HepG2 (cell line): Measurements from ENCODE around the gene IFNAR1. TPM values are rescaled to one million over a fixed set of nuclear protein-coding genes. Genes with fewer than 3 reads are reported as not detected.

ENCODE experiments used
- ATAC-seq: fragments of 200-7000 bp; cut with Tn5 transposase; 3 replicates; pipeline ENCODE4 v1.9.1; 2020; ENCODE audit warnings: mild to moderate bottlenecking, moderate library complexity
- BruUV-seq: library from RNA; stranded (reverse); fragments of 400-500 nt; replicated peaks from 2 replicates; lab custom pipeline; 2021; lab: Mats Ljungman, UMichigan
- CTCF ChIA-PET: fragments of 300-600 bp; formaldehyde crosslinking; extraction: SDS; loops from one replicate; lab custom pipeline; 2021; ENCODE audit warnings: low total read pairs, inconsistent platforms, low intra/inter-chr PET ratio; lab: Yijun Ruan, JAX
- POLR2A ChIA-PET: fragments of 350-600 bp; sonication (Branson Sonifier 250); formaldehyde crosslinking; loops from one replicate; lab custom pipeline; 2020; ENCODE audit warnings: antibody characterized with exemption, inconsistent platforms; lab: Yijun Ruan, JAX
- DNase-seq: peaks from one replicate; pipeline ENCODE4 v3.0.0-alpha.2; 2015; ENCODE audit warnings: low spot score
- FAIRE-seq: peaks from 3 replicates; lab custom pipeline; 2011; peaks lifted over from hg19 to GRCh38; lab: Jason Lieb, UNC
- H2AFZ ChIP-seq: one replicate; pipeline ENCODE4 v1.6.1; 2011; ENCODE audit warnings: low read length, inconsistent platforms
- H3K27ac ChIP-seq: fragments of 300-600 bp; 3 replicates; pipeline ENCODE4 v1.8.0; 2011; ENCODE audit warnings: mixed run types, mild to moderate bottlenecking, mixed read lengths, low read length, inconsistent platforms; ENCODE audit not compliant: insufficient read depth; ENCODE audit errors: extremely low read length
- H3K27me3 ChIP-seq, 2 experiments: fragments of 200-600 bp in 1 of 2; 2 replicates in 1 of 2; 3 replicates in 1 of 2; pipeline versions ENCODE4 v1.6.0 to v1.8.0; 2011; ENCODE audit warnings: low read length in 2 of 2, mild to moderate bottlenecking in 2 of 2, moderate library complexity in 2 of 2, inconsistent platforms in 1 of 2; ENCODE audit not compliant: insufficient read depth in 2 of 2, control insufficient read depth in 1 of 2
- H3K36me3 ChIP-seq, 2 experiments: fragments of 200-600 bp in 1 of 2; replicated peaks in 1 of 2; 2 replicates in 1 of 2; 3 replicates in 1 of 2; pipeline versions ENCODE4 v1.5.1 to v1.8.0; 2011; ENCODE audit warnings: low read length in 2 of 2, inconsistent platforms in 1 of 2; ENCODE audit not compliant: insufficient read depth in 2 of 2, control insufficient read depth in 1 of 2
- H3K4me1 ChIP-seq: 2 replicates; pipeline ENCODE4 v1.5.1; 2012; ENCODE audit warnings: low read length, inconsistent platforms; ENCODE audit not compliant: insufficient read depth
- H3K4me2 ChIP-seq: 2 replicates; pipeline ENCODE4 v1.6.0; 2011; ENCODE audit warnings: low read depth, low read length, inconsistent platforms
- H3K4me3 ChIP-seq, 3 experiments: fragments of 200-600 bp in 1 of 3; sonication (generic), shearing (Covaris generic) in 1 of 3; replicated peaks in 1 of 3; 2 replicates each; pipeline ENCODE4 v1.5.1; 2011 to 2016; ENCODE audit warnings: low read length in 3 of 3, inconsistent platforms in 2 of 3, low read depth in 2 of 3, mild to moderate bottlenecking in 2 of 3, control low read depth in 1 of 3, mixed read lengths in 1 of 3; ENCODE audit not compliant: insufficient read depth in 1 of 3
- H3K79me2 ChIP-seq: one replicate; pipeline ENCODE4 v1.6.1; 2011; ENCODE audit warnings: low read length, inconsistent platforms; ENCODE audit not compliant: insufficient read depth
- H3K9ac ChIP-seq: 2 replicates; pipeline ENCODE4 v1.6.0; 2011; ENCODE audit warnings: mild to moderate bottlenecking, low read depth, low read length, inconsistent platforms; ENCODE audit not compliant: insufficient read depth
- H3K9me3 ChIP-seq: 2 replicates; pipeline ENCODE4 v1.5.1; 2012; ENCODE audit warnings: mild to moderate bottlenecking, low read length
- H4K20me1 ChIP-seq: 2 replicates; pipeline ENCODE4 v1.6.0; 2011; ENCODE audit warnings: inconsistent platforms, mild to moderate bottlenecking, low read length, moderate library complexity; ENCODE audit not compliant: insufficient read depth
- ELF1 ChIP-seq: sonication (generic); formaldehyde crosslinking; IDR thresholded peaks from 2 replicates; pipeline ENCODE4 v1.4.0; 2020; ENCODE audit warnings: missing genetic modification reagents
- ETV5 ChIP-seq: IDR thresholded peaks from 2 replicates; pipeline ENCODE4 v1.6.1; 2018; ENCODE audit warnings: missing biosample characterization, missing genetic modification reagents, inconsistent platforms, borderline replicate concordance
- HCFC1 ChIP-seq: fragments of 150-350 bp; IDR thresholded peaks from 2 replicates; pipeline ENCODE4 v1.6.1; 2014; ENCODE audit warnings: low read depth, low read length
- MED1 ChIP-seq: sonication (generic); formaldehyde crosslinking; IDR thresholded peaks from 2 replicates; pipeline ENCODE4 v1.4.0; 2020; ENCODE audit warnings: missing genetic modification reagents
- NFKBIZ ChIP-seq: IDR thresholded peaks from 2 replicates; pipeline ENCODE4 v1.6.1; 2018; ENCODE audit warnings: missing genetic modification reagents, missing compliant biosample characterization
- NR2F2 ChIP-seq: IDR thresholded peaks from 2 replicates; pipeline ENCODE4 v1.6.1; 2012; ENCODE audit warnings: low read depth, inconsistent platforms, borderline replicate concordance
- PHB2 ChIP-seq: fragments of 450-650 bp; IDR thresholded peaks from 2 replicates; pipeline ENCODE4 v1.6.1; 2018; ENCODE audit not compliant: partially characterized antibody
- POLR2A ChIP-seq, 2 experiments: IDR thresholded peaks; 2 replicates each; pipeline ENCODE4 v1.6.1; 2011; ENCODE audit warnings: low read depth in 2 of 2, low read length in 2 of 2, mild to moderate bottlenecking in 1 of 2, moderate library complexity in 1 of 2; ENCODE audit not compliant: insufficient read depth in 1 of 2
- RFX3 ChIP-seq: IDR thresholded peaks from 2 replicates; pipeline ENCODE4 v1.6.1; 2016; ENCODE audit warnings: missing biosample characterization, missing genetic modification reagents
- SRF ChIP-seq: IDR thresholded peaks from 2 replicates; pipeline ENCODE4 v1.6.1; 2011; ENCODE audit warnings: mild to moderate bottlenecking, low read depth, low read length, moderate library complexity
- XRCC5 ChIP-seq: fragments of 200-400 bp; formaldehyde crosslinking; optimal IDR thresholded peaks from 2 replicates; pipeline ENCODE3; 2017; ENCODE audit warnings: mild to moderate bottlenecking, low read length
- ZFY ChIP-seq: sonication (generic); formaldehyde crosslinking; IDR thresholded peaks from 2 replicates; pipeline ENCODE4 v1.4.0; 2020; ENCODE audit warnings: missing genetic modification reagents
- ZNF263 ChIP-seq: sonication (generic); formaldehyde crosslinking; IDR thresholded peaks from 2 replicates; pipeline ENCODE4 v1.4.0; 2020; ENCODE audit warnings: missing genetic modification reagents
- ZNF607 ChIP-seq: sonication (generic); formaldehyde crosslinking; IDR thresholded peaks from 2 replicates; pipeline ENCODE4 v1.5.1; 2020; ENCODE audit warnings: missing genetic modification reagents, mild to moderate bottlenecking, borderline replicate concordance
- ZNF713 ChIP-seq: sonication (generic); formaldehyde crosslinking; IDR thresholded peaks from 2 replicates; pipeline ENCODE4 v1.4.0; 2020; ENCODE audit warnings: mild to moderate bottlenecking, missing genetic modification reagents
- ZNF841 ChIP-seq: sonication (generic); formaldehyde crosslinking; IDR thresholded peaks from 2 replicates; pipeline ENCODE4 v1.8.1; 2023; ENCODE audit warnings: missing genetic modification reagents, borderline replicate concordance
- WGBS: methylation state at CpG from one replicate; pipeline ENCODE4 v1.1.6; 2017; ENCODE audit warnings: low lambda C conversion rate; 5-methylcytosine and 5-hydroxymethylcytosine counted together
- in situ Hi-C: cut with HindIII; loops from 2 replicates; pipeline ENCODE4 v1.10.0; 2017; ENCODE audit warnings: low pct_unique_long_range_greater_than_20kb; ENCODE audit not compliant: extremely low pct_ligation_motif_present
- intact Hi-C: fragments of 100-400 bp; cut with micrococcal nuclease; formaldehyde crosslinking; loops from one replicate; pipeline ENCODE4 v1.10.0; 2022; ENCODE audit not compliant: unreplicated experiment
- polyA plus RNA-seq, 8 experiments: library from polyadenylated mRNA; depleted of rRNA in 3 of 8; stranded (reverse) in 7 of 8; unstranded in 1 of 8; fragments of >200 nt; fragmentation: Illumina TruSeq in 4 of 8; extraction: Trizol in 4 of 8; gene quantifications; 2 replicates each; pipeline versions ENCODE4 v1.2.1 to v1.2.3, GENCODE V29; 2011 to 2016; ENCODE audit warnings: low read depth in 4 of 8, missing spikeins in 1 of 8, mixed read lengths in 1 of 8; ENCODE audit not compliant: insufficient read depth in 1 of 8
- total RNA-seq, 5 experiments: library from RNA; depleted of rRNA; stranded (reverse); fragments of >200 nt; fragmentation: Illumina TruSeq; extraction: Trizol; gene quantifications; 2 replicates each; pipeline ENCODE4 v1.2.3, GENCODE V29; 2016; ENCODE audit warnings: low read depth in 1 of 5
- TF ChIP-seq, protein P1 (sequence below): sonication (generic); formaldehyde crosslinking; IDR thresholded peaks from 2 replicates; pipeline ENCODE4 v1.4.0; 2020; ENCODE audit warnings: missing genetic modification reagents
- TF ChIP-seq, protein P2 (sequence below): sonication (generic); formaldehyde crosslinking; IDR thresholded peaks from 2 replicates; pipeline ENCODE4 v1.9.0; 2021; ENCODE audit warnings: missing genetic modification reagents, borderline replicate concordance
- TF ChIP-seq, protein P3 (sequence below): sonication (generic); formaldehyde crosslinking; IDR thresholded peaks from 2 replicates; pipeline ENCODE4 v1.9.0; 2022; ENCODE audit warnings: low read depth, missing genetic modification reagents
- TF ChIP-seq, protein P4 (sequence below): IDR thresholded peaks from 2 replicates; pipeline ENCODE4 v1.4.0; 2020; ENCODE audit warnings: mild to moderate bottlenecking, missing genetic modification reagents

The IFNAR1 gene
- total and polyA plus RNA-seq, 2 of the 13 experiments (the other 11 are each of a cell fraction or from before 2014, with no cell fraction given) = 6.7 to 9.3 TPM

DNA sequence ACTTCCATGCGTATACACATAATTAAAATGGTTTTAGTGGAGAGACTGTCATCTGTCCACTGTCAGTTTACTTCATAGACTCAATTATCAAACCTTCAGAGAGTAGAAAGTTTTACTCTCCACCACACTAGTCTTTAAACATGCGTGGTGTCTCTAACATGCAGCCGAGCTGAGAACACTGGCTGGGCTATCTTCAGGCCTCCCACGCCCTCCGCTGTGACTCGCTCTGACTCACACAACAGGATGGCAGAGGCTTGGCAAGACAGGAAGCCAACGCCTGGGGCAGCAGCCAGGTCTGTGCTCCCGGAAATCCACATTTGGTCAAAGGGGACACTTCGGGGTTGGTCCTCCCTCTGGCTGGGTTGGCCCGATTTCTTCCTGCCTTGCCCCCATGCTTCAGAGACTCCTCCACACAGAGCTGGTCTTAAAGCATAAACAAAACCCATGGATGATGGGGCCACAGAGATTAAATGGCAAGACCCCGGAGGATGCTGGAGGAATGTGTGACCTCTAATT lies 55.8 kb downstream of the IFNAR1 start:
- Histone ChIP-seq H3K36me3 (no peaks in the 10 kb centered on the region), H3K27me3 (no peaks in the 10 kb centered on the region), H3K4me1 (peaks cover 57% of the 10 kb centered on the region), H4K20me1 (no peaks in the 10 kb centered on the region), H3K4me2 (peak overlapping the region; percentile 51), H3K9me3 (no peaks in the 10 kb centered on the region), H3K9ac (no peak overlapping the region), H2AFZ (no peak overlapping the region), H3K27ac (no peak overlapping the region), H3K4me3 (peak overlapping the region in 1 of 3 experiments; percentile 15; a peak in 1 of 6 replicates), H3K79me2 (no peaks in the 10 kb centered on the region)
- BruUV-seq = no TSS peak
- ATAC-seq (peak; percentile 72), FAIRE-seq (no peak), DNase-seq (peak; percentile 75)
- 31% methylated on average over 3 of the region's 11 CpGs for WGBS
- ChIA-PET CTCF (no interaction called here), POLR2A (interaction anchor here (1.2 to 3.4 kb wide), 4 partner anchors 24 to 64 kb away, joined by 3 to 18 read pairs (median 6); partner anchors contain the start of gene IFNAR1)
- intact Hi-C loops = no loop called here
- in situ Hi-C loops = no loop called here
- TF ChIP-seq ZNF713 (CRISPR knock-in tag) (no peak), ZFY (CRISPR knock-in tag) (no peak), ZNF841 (CRISPR knock-in tag) (no peak), ELF1 (CRISPR knock-in tag) (peak; percentile 25; the same call in 1 of the 2 replicates), XRCC5 (peak; percentile 17), HCFC1 (no peak), ZNF263 (CRISPR knock-in tag) (peak; percentile 92), NFKBIZ (CRISPR knock-in tag) (no peak), SRF (peak; percentile 98), MED1 (CRISPR knock-in tag) (0 out of 2 replicates have a peak, but pooled peaks have one; percentile 29), PHB2 (no peak), POLR2A (IDR thresholded peaks at IDR 0.05; ENCODE audit: insufficient read depth in 1 of 2, low read depth in 2 of 2, low read length in 2 of 2) (no peak), ZNF607 (no peak), ETV5 (CRISPR knock-in tag) (peak; percentile 68; the same call in 1 of the 2 replicates), NR2F2 (no peak), RFX3 (CRISPR knock-in tag) (no peak)
- TF ChIP-seq, protein P1, sequence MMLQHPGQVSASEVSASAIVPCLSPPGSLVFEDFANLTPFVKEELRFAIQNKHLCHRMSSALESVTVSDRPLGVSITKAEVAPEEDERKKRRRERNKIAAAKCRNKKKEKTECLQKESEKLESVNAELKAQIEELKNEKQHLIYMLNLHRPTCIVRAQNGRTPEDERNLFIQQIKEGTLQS (CRISPR knock-in tag) = peak; percentile 51; the same call in 1 of the 2 replicates
- TF ChIP-seq, protein P2, sequence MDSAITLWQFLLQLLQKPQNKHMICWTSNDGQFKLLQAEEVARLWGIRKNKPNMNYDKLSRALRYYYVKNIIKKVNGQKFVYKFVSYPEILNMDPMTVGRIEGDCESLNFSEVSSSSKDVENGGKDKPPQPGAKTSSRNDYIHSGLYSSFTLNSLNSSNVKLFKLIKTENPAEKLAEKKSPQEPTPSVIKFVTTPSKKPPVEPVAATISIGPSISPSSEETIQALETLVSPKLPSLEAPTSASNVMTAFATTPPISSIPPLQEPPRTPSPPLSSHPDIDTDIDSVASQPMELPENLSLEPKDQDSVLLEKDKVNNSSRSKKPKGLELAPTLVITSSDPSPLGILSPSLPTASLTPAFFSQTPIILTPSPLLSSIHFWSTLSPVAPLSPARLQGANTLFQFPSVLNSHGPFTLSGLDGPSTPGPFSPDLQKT = peak; percentile 77; the same call in 1 of the 2 replicates
- TF ChIP-seq, protein P3, sequence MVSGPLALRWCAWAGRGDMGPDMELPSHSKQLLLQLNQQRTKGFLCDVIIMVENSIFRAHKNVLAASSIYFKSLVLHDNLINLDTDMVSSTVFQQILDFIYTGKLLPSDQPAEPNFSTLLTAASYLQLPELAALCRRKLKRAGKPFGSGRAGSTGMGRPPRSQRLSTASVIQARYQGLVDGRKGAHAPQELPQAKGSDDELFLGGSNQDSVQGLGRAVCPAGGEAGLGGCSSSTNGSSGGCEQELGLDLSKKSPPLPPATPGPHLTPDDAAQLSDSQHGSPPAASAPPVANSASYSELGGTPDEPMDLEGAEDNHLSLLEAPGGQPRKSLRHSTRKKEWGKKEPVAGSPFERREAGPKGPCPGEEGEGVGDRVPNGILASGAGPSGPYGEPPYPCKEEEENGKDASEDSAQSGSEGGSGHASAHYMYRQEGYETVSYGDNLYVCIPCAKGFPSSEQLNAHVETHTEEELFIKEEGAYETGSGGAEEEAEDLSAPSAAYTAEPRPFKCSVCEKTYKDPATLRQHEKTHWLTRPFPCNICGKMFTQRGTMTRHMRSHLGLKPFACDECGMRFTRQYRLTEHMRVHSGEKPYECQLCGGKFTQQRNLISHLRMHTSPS (CRISPR knock-in tag) = peak; percentile 61
- TF ChIP-seq, protein P4, sequence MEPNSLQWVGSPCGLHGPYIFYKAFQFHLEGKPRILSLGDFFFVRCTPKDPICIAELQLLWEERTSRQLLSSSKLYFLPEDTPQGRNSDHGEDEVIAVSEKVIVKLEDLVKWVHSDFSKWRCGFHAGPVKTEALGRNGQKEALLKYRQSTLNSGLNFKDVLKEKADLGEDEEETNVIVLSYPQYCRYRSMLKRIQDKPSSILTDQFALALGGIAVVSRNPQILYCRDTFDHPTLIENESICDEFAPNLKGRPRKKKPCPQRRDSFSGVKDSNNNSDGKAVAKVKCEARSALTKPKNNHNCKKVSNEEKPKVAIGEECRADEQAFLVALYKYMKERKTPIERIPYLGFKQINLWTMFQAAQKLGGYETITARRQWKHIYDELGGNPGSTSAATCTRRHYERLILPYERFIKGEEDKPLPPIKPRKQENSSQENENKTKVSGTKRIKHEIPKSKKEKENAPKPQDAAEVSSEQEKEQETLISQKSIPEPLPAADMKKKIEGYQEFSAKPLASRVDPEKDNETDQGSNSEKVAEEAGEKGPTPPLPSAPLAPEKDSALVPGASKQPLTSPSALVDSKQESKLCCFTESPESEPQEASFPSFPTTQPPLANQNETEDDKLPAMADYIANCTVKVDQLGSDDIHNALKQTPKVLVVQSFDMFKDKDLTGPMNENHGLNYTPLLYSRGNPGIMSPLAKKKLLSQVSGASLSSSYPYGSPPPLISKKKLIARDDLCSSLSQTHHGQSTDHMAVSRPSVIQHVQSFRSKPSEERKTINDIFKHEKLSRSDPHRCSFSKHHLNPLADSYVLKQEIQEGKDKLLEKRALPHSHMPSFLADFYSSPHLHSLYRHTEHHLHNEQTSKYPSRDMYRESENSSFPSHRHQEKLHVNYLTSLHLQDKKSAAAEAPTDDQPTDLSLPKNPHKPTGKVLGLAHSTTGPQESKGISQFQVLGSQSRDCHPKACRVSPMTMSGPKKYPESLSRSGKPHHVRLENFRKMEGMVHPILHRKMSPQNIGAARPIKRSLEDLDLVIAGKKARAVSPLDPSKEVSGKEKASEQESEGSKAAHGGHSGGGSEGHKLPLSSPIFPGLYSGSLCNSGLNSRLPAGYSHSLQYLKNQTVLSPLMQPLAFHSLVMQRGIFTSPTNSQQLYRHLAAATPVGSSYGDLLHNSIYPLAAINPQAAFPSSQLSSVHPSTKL (CRISPR knock-in tag) = no peak
